ENCODE results near the gene ROM1. TPM values are rescaled to one million over a fixed set of nuclear protein-coding genes. Genes with fewer than 3 reads are reported as not detected.
"Not testable (repeated sequence)": the region's sequence is repeated elsewhere in the genome, so short reads cannot be mapped to it uniquely, and the experiment has no call there.

Gene ROM1
- total and polyA plus RNA-seq, 2 experiments from 2014 or later: 1.5 to 3.2 TPM

DNA sequence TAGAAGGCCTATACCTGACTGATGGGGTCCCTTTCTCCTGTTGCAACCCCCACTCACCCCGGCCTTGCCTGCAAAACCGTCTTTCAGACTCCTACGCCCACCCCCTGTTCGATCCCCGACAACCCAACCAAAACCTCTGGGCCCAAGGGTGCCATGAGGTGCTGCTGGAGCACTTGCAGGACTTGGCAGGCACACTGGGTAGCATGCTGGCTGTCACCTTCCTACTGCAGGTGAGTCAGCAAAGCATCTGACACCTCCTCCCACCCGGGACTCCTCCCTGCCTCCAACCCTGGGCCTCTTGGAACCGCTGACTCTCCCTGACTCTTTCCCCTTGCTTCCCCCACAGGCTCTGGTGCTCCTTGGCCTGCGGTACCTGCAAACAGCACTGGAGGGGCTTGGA lies 1.2 kb downstream of the ROM1 start:
- Histone ChIP-seq H3K9me2 (replicated peaks; ENCODE audit: insufficient read depth) (no peaks in the 10 kb centered on the region), H3K79me2 (peaks cover 21% of the 10 kb centered on the region), H3K27ac (peak overlapping the region; percentile 97), H2AFZ (no peak overlapping the region), H3K4me1 (ENCODE audit: insufficient read depth) (peaks cover 15% of the 10 kb centered on the region), H3K9me3 (ENCODE audit: low read depth) (no peaks in the 10 kb centered on the region), H3K4me2 (no peak overlapping the region), H3K4me3 (no peak overlapping the region), H4K20me1 (ENCODE audit: insufficient read depth, poor library complexity, severe bottlenecking) (no peaks in the 10 kb centered on the region), H3K27me3 (no peaks in the 10 kb centered on the region), H3K36me3 (replicated peaks; ENCODE audit: insufficient read depth, low read depth) (no peaks in the 10 kb centered on the region)
- TF ChIP-seq, protein P1, sequence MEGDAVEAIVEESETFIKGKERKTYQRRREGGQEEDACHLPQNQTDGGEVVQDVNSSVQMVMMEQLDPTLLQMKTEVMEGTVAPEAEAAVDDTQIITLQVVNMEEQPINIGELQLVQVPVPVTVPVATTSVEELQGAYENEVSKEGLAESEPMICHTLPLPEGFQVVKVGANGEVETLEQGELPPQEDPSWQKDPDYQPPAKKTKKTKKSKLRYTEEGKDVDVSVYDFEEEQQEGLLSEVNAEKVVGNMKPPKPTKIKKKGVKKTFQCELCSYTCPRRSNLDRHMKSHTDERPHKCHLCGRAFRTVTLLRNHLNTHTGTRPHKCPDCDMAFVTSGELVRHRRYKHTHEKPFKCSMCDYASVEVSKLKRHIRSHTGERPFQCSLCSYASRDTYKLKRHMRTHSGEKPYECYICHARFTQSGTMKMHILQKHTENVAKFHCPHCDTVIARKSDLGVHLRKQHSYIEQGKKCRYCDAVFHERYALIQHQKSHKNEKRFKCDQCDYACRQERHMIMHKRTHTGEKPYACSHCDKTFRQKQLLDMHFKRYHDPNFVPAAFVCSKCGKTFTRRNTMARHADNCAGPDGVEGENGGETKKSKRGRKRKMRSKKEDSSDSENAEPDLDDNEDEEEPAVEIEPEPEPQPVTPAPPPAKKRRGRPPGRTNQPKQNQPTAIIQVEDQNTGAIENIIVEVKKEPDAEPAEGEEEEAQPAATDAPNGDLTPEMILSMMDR (IDR thresholded peaks at IDR 0.05; ENCODE audit: poor library complexity): no peak
- TF ChIP-seq EZH2 (IDR thresholded peaks at IDR 0.05; ENCODE audit: borderline replicate concordance): no peak
- TF ChIP-seq EZH2phosphoT487 (IDR thresholded peaks at IDR 0.05; ENCODE audit: low read depth, severe bottlenecking, unreplicated experiment): no peak
- WGBS (ENCODE audit: low lambda C conversion rate, missing lambda C conversion rate): 72% methylated on average over 8 of the region's 8 CpGs
- peak; percentile 77 for DNase-seq (ENCODE audit: low spot score)

DNA sequence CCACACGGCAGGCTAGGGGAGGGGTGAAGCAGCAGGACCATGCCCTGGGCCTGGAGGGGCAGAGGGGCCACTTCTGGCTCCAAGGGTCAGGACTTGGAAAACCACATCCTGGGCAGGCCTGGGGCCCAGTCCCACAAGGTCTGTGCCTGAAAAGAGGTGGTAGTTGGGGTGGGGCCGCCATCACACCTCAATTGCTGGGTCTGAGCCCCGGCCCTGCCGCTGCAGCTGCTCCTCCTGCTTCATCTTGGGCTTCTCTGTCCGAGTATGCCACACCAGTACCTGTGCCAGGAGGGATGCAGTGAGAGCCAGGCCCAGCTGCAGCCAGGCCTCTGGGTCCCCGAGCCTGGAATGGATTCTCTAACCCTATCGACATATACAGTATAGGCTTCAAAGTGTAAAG lies 2.5 kb downstream of the ROM1 start:
- Histone ChIP-seq H3K9me3 (ENCODE audit: low read depth) (no peaks in the 10 kb centered on the region), H2AFZ (no peak overlapping the region), H3K4me2 (no peak overlapping the region), H3K27ac (no peak overlapping the region), H3K79me2 (peaks cover 28% of the 10 kb centered on the region), H3K27me3 (no peaks in the 10 kb centered on the region), H3K4me1 (ENCODE audit: insufficient read depth) (peaks cover 19% of the 10 kb centered on the region), H3K4me3 (no peak overlapping the region), H3K9me2 (replicated peaks; ENCODE audit: insufficient read depth) (no peaks in the 10 kb centered on the region), H3K36me3 (replicated peaks; ENCODE audit: insufficient read depth, low read depth) (no peaks in the 10 kb centered on the region), H4K20me1 (ENCODE audit: insufficient read depth, poor library complexity, severe bottlenecking) (no peaks in the 10 kb centered on the region)
- no peak for DNase-seq (ENCODE audit: low spot score)
- WGBS (ENCODE audit: low lambda C conversion rate, missing lambda C conversion rate): 97% methylated on average over 7 of the region's 7 CpGs
- TF ChIP-seq, protein P1 (IDR thresholded peaks at IDR 0.05; ENCODE audit: poor library complexity): no peak
- TF ChIP-seq EZH2 (IDR thresholded peaks at IDR 0.05; ENCODE audit: borderline replicate concordance) (no peak), EZH2phosphoT487 (IDR thresholded peaks at IDR 0.05; ENCODE audit: low read depth, severe bottlenecking, unreplicated experiment) (no peak)

DNA sequence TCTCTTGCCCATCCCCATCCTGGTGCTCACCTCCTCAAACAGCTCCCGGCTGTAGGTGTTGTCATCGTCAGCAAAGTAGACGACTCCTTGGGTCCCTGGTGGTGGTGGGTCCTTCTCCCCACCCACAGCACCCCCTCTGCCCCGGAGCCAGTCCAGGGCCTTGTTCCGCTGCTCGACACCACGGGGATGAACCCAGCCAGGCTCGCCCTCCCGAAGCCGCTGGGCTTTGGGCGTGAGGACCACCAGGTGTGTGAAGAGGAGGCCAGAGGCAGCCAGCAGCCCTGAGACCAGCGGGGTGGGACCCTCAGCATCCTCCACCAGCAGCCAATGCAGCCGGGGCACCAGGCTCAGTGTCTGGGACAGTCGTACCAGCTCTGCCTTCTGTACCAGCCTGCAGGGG lies 3.9 kb downstream of the ROM1 start:
- not testable (repeated sequence) for H3K4me3 ChIP-seq; H3K27ac ChIP-seq; H3K36me3 ChIP-seq (replicated peaks; ENCODE audit: insufficient read depth, low read depth); H4K20me1 ChIP-seq (ENCODE audit: insufficient read depth, poor library complexity, severe bottlenecking); DNase-seq (ENCODE audit: low spot score); H3K9me3 ChIP-seq (ENCODE audit: low read depth); H3K9me2 ChIP-seq (replicated peaks; ENCODE audit: insufficient read depth); H2AFZ ChIP-seq; H3K4me2 ChIP-seq; H3K27me3 ChIP-seq
- WGBS (ENCODE audit: low lambda C conversion rate, missing lambda C conversion rate): 99% methylated on average over 12 of the region's 14 CpGs
- Histone ChIP-seq H3K4me1 (ENCODE audit: insufficient read depth) (peaks cover 14% of the 10 kb centered on the region), H3K79me2 (peaks cover 29% of the 10 kb centered on the region)

DNA sequence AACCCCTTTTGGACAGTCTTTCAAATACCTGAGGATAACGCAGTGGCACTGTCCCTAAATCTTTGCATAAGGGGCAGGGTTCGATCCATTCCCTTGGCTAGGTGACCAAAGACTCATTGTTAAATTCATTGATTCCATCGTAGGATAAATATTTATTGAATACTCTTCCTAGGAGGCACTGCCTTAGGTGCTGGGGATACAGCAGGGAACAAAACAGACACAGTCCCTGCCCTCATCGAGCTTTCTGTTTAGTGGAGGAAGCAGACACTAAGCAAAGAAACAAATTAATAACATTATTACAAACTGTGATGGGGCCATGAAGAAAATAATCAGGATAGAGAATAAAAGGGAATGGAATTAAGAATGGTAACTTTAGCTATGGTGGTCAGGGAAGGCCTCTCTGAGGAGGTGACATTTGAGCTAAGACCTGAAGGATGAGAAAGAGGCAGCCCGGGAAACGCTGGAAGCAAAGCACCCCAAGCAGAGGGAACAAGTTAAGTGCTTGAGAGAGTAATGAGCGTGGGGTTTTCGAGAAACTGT lies 8.0 kb downstream of the ROM1 start:
- Histone ChIP-seq H3K4me1 (ENCODE audit: insufficient read depth) (peaks cover 11% of the 10 kb centered on the region), H3K36me3 (replicated peaks; ENCODE audit: insufficient read depth, low read depth) (no peaks in the 10 kb centered on the region), H4K20me1 (ENCODE audit: insufficient read depth, poor library complexity, severe bottlenecking) (no peaks in the 10 kb centered on the region), H3K4me3 (peak overlapping the region; percentile 50), H3K27me3 (no peaks in the 10 kb centered on the region), H3K27ac (peak overlapping the region; percentile 92), H3K79me2 (peaks cover 29% of the 10 kb centered on the region), H3K9me3 (ENCODE audit: low read depth) (no peaks in the 10 kb centered on the region), H2AFZ (peak overlapping the region; percentile 46), H3K4me2 (peak overlapping the region; percentile 83), H3K9me2 (replicated peaks; ENCODE audit: insufficient read depth) (no peaks in the 10 kb centered on the region)
- no peak for DNase-seq (ENCODE audit: low spot score)
- 42% methylated on average over 8 of the region's 8 CpGs for WGBS (ENCODE audit: low lambda C conversion rate, missing lambda C conversion rate)
- TF ChIP-seq, protein P1 (IDR thresholded peaks at IDR 0.05; ENCODE audit: poor library complexity): no peak
- TF ChIP-seq EZH2 (IDR thresholded peaks at IDR 0.05; ENCODE audit: borderline replicate concordance) (no peak), EZH2phosphoT487 (IDR thresholded peaks at IDR 0.05; ENCODE audit: low read depth, severe bottlenecking, unreplicated experiment) (no peak)

Measured in hepatocyte (in vitro differentiated cells).